DMS153 (cell line): Measurements from ENCODE around the gene PLVAP.

Experiments used
- DNase-seq: peaks from one replicate; lab custom pipeline; 2025; lab: John Stamatoyannopoulos, UW

Gene PLVAP

GRCh38 chr19:17333611-17334413 is 43.3 kb downstream of the PLVAP start:
- no peak for DNase-seq

GRCh38 chr19:17332677-17333581 is 44.2 kb downstream of the PLVAP start:
- DNase-seq: peak; percentile 61

GRCh38 chr19:17332360-17332676 is 44.8 kb downstream of the PLVAP start:
- DNase-seq: no peak

GRCh38 chr19:17331045-17331558 is 46.0 kb downstream of the PLVAP start:
- DNase-seq: no peak

GRCh38 chr19:17330262-17331044 is 46.7 kb downstream of the PLVAP start:
- DNase-seq: no peak

GRCh38 chr19:17329366-17330261 is 47.5 kb downstream of the PLVAP start:
- no peak for DNase-seq

GRCh38 chr19:17328517-17329365 is 48.4 kb downstream of the PLVAP start:
- no peak for DNase-seq

- peak; percentile 88 for DNase-seq
Observed at GRCh38 chr19:17327654-17328516, 49.3 kb downstream of the PLVAP start.

GRCh38 chr19:17327068-17327653 is 50.0 kb downstream of the PLVAP start:
- DNase-seq: no peak

- DNase-seq: no peak
Observed at GRCh38 chr19:17326595-17326966, 50.6 kb downstream of the PLVAP start.

- DNase-seq: no peak
Observed at GRCh38 chr19:17325881-17326594, 51.1 kb downstream of the PLVAP start.

GRCh38 chr19:17325133-17325532 is 52.0 kb downstream of the PLVAP start:
- no peak for DNase-seq

- DNase-seq: no peak
Observed at GRCh38 chr19:17324357-17325114, 52.6 kb downstream of the PLVAP start.

GRCh38 chr19:17323964-17324332 is 53.2 kb downstream of the PLVAP start:
- DNase-seq: no peak

- no peak for DNase-seq
Observed at GRCh38 chr19:17323300-17323963, 53.7 kb downstream of the PLVAP start.

GRCh38 chr19:17322854-17323253 is 54.3 kb downstream of the PLVAP start:
- DNase-seq: no peak
